ENCODE measurements around the gene ANKRD23. TPM values are rescaled to one million over a fixed set of nuclear protein-coding genes. Genes with fewer than 3 reads are reported as not detected.

Gene ANKRD23
- total RNA-seq, 2 experiments from 2014 or later: 3.3 to 4.2 TPM

GRCh38 chr2:96826546-96827278 is 17.1 kb downstream of the ANKRD23 start:
- peaks cover 6% of the 10 kb centered on the region for H3K36me3 Mint-ChIP-seq (ENCODE audit: low read depth)
- H3K9me3 Mint-ChIP-seq: no peaks in the 10 kb centered on the region
- no peaks in the 10 kb centered on the region for H3K27me3 Mint-ChIP-seq (ENCODE audit: low read depth)
- peaks cover 6% of the 10 kb centered on the region for H3K4me1 Mint-ChIP-seq (ENCODE audit: low read depth)
- no peak overlapping the region for H3K4me3 Mint-ChIP-seq
- intact Hi-C loops (cut with micrococcal nuclease): no loop called here
- no peak for DNase-seq
- CTCF ChIA-PET: interaction anchor here (1.0 kb wide), 1 partner anchor 17 kb away, joined by 3 read pairs; the partner anchor contains the start of gene ANKRD23
- H3K27ac Mint-ChIP-seq: no peak overlapping the region

GRCh38 chr2:96825057-96825456 is 18.8 kb downstream of the ANKRD23 start:
- Mint-ChIP-seq H3K27me3 (ENCODE audit: low read depth) (no peaks in the 10 kb centered on the region), H3K4me1 (ENCODE audit: low read depth) (peaks cover 23% of the 10 kb centered on the region), H3K9me3 (no peaks in the 10 kb centered on the region), H3K4me3 (no peak overlapping the region), H3K36me3 (ENCODE audit: low read depth) (peaks cover 7% of the 10 kb centered on the region), H3K27ac (no peak overlapping the region)
- CTCF ChIA-PET: interaction anchor here (0.6 kb wide), 1 partner anchor 21 kb away, joined by 3 read pairs; no protein-coding TSS in a partner anchor
- intact Hi-C loops (cut with micrococcal nuclease): no loop called here
- DNase-seq: no peak

GRCh38 chr2:96824079-96824870 is 19.5 kb downstream of the ANKRD23 start:
- H3K4me1 Mint-ChIP-seq (ENCODE audit: low read depth): peaks cover 31% of the 10 kb centered on the region
- H3K4me3 Mint-ChIP-seq: no peak overlapping the region
- CTCF ChIA-PET: no interaction called here
- H3K27ac Mint-ChIP-seq: no peak overlapping the region
- intact Hi-C loops (cut with micrococcal nuclease): no loop called here
- H3K36me3 Mint-ChIP-seq (ENCODE audit: low read depth): peaks cover 7% of the 10 kb centered on the region
- no peaks in the 10 kb centered on the region for H3K9me3 Mint-ChIP-seq
- H3K27me3 Mint-ChIP-seq (ENCODE audit: low read depth): no peaks in the 10 kb centered on the region
- DNase-seq: no peak

GRCh38 chr2:96823198-96823597 is 20.6 kb downstream of the ANKRD23 start:
- Mint-ChIP-seq H3K27ac (no peak overlapping the region), H3K36me3 (ENCODE audit: low read depth) (peaks cover 5% of the 10 kb centered on the region)

GRCh38 chr2:96822786-96823185 is 21.0 kb downstream of the ANKRD23 start:
- Mint-ChIP-seq H3K27me3 (ENCODE audit: low read depth) (no peaks in the 10 kb centered on the region), H3K36me3 (ENCODE audit: low read depth) (peaks cover 5% of the 10 kb centered on the region), H3K27ac (no peak overlapping the region), H3K4me3 (no peak overlapping the region), H3K9me3 (no peaks in the 10 kb centered on the region), H3K4me1 (ENCODE audit: low read depth) (peaks cover 46% of the 10 kb centered on the region)
- intact Hi-C loops (cut with micrococcal nuclease): no loop called here
- CTCF ChIA-PET: interaction anchor here (1.4 kb wide), 1 partner anchor 289 kb away, joined by 4 read pairs; no protein-coding TSS in a partner anchor
- no peak for DNase-seq

More at GRCh38 chr2:96823198-96823597, 20.6 kb downstream of the ANKRD23 start:
- Mint-ChIP-seq H3K27me3 (ENCODE audit: low read depth) (no peaks in the 10 kb centered on the region), H3K9me3 (no peaks in the 10 kb centered on the region), H3K4me3 (no peak overlapping the region), H3K4me1 (ENCODE audit: low read depth) (peaks cover 41% of the 10 kb centered on the region)
- intact Hi-C loops (cut with micrococcal nuclease): no loop called here
- CTCF ChIA-PET: interaction anchor here (1.4 kb wide), 1 partner anchor 289 kb away, joined by 4 read pairs; no protein-coding TSS in a partner anchor
- DNase-seq: no peak

- H3K4me1 Mint-ChIP-seq (ENCODE audit: low read depth): peaks cover 51% of the 10 kb centered on the region
- no peak overlapping the region for H3K27ac Mint-ChIP-seq
- intact Hi-C loops (cut with micrococcal nuclease): no loop called here
- no peak for DNase-seq
- H3K9me3 Mint-ChIP-seq: no peaks in the 10 kb centered on the region
- no peak overlapping the region for H3K4me3 Mint-ChIP-seq
- H3K27me3 Mint-ChIP-seq (ENCODE audit: low read depth): no peaks in the 10 kb centered on the region
- peaks cover 6% of the 10 kb centered on the region for H3K36me3 Mint-ChIP-seq (ENCODE audit: low read depth)
- CTCF ChIA-PET: interaction anchor here (0.9 to 1.7 kb wide), 5 partner anchors 18 to 92 kb away, joined by 3 to 6 read pairs (median 3); partner anchors contain the start of gene ANKRD39
Observed at GRCh38 chr2:96821113-96821675, 22.6 kb downstream of the ANKRD23 start.

- Mint-ChIP-seq H3K9me3 (no peaks in the 10 kb centered on the region), H3K4me3 (no peak overlapping the region), H3K36me3 (ENCODE audit: low read depth) (peaks cover 6% of the 10 kb centered on the region), H3K4me1 (ENCODE audit: low read depth) (peaks cover 57% of the 10 kb centered on the region), H3K27ac (no peak overlapping the region), H3K27me3 (ENCODE audit: low read depth) (no peaks in the 10 kb centered on the region)
- no peak for DNase-seq
- CTCF ChIA-PET: interaction anchor here (0.7 to 4.0 kb wide), 9 partner anchors 15 to 142 kb away, joined by 3 to 20 read pairs (median 4); partner anchors contain the start of gene ANKRD39
- intact Hi-C loops (cut with micrococcal nuclease): loop anchor here (5.0 kb wide), 2 partner anchors 142 to 498 kb away; no protein-coding TSS in a partner anchor
Observed at GRCh38 chr2:96819876-96820511, 23.8 kb downstream of the ANKRD23 start.

- no peak for DNase-seq
- Mint-ChIP-seq H3K27ac (no peak overlapping the region), H3K27me3 (ENCODE audit: low read depth) (no peaks in the 10 kb centered on the region), H3K9me3 (no peaks in the 10 kb centered on the region), H3K36me3 (ENCODE audit: low read depth) (peaks cover 6% of the 10 kb centered on the region), H3K4me1 (ENCODE audit: low read depth) (peaks cover 59% of the 10 kb centered on the region), H3K4me3 (peak overlapping the region; percentile 77)
- CTCF ChIA-PET: interaction anchor here (0.7 to 4.0 kb wide), 8 partner anchors 16 to 142 kb away, joined by 3 to 20 read pairs (median 4); partner anchors contain the start of gene ANKRD39
- intact Hi-C loops (cut with micrococcal nuclease): loop anchor here (5.0 kb wide), 2 partner anchors 143 to 497 kb away; no protein-coding TSS in a partner anchor
Observed at GRCh38 chr2:96819128-96819875, 24.5 kb downstream of the ANKRD23 start.

- H3K27ac Mint-ChIP-seq: no peak overlapping the region
- H3K4me1 Mint-ChIP-seq (ENCODE audit: low read depth): peaks cover 59% of the 10 kb centered on the region
- CTCF ChIA-PET: interaction anchor here (0.6 to 4.0 kb wide), 3 partner anchors 10 to 295 kb away, joined by 3 to 20 read pairs (median 3); partner anchors contain the start of gene ANKRD36
Observed at GRCh38 chr2:96817882-96818281, 25.9 kb downstream of the ANKRD23 start.

GRCh38 chr2:96816836-96817702 is 26.8 kb downstream of the ANKRD23 start:
- Mint-ChIP-seq H3K4me1 (ENCODE audit: low read depth) (peaks cover 59% of the 10 kb centered on the region), H3K27ac (no peak overlapping the region), H3K36me3 (ENCODE audit: low read depth) (peaks cover 6% of the 10 kb centered on the region), H3K27me3 (ENCODE audit: low read depth) (no peaks in the 10 kb centered on the region), H3K4me3 (peak overlapping the region; percentile 77), H3K9me3 (no peaks in the 10 kb centered on the region)
- CTCF ChIA-PET: interaction anchor here (1.1 to 4.0 kb wide), 3 partner anchors 14 to 134 kb away, joined by 3 to 20 read pairs (median 6); no protein-coding TSS in a partner anchor
- intact Hi-C loops (cut with micrococcal nuclease): loop anchor here (1.0 to 5.0 kb wide), 8 partner anchors 22 to 495 kb away; partner anchors contain the start of genes ANKRD36, ANKRD39, CNNM4 and KANSL3
- no peak for DNase-seq

More at GRCh38 chr2:96817882-96818281, 25.9 kb downstream of the ANKRD23 start:
- no peaks in the 10 kb centered on the region for H3K27me3 Mint-ChIP-seq (ENCODE audit: low read depth)
- peak overlapping the region; percentile 77 for H3K4me3 Mint-ChIP-seq
- DNase-seq: no peak
- intact Hi-C loops (cut with micrococcal nuclease): loop anchor here (2.0 to 5.0 kb wide), 4 partner anchors 21 to 496 kb away; partner anchors contain the start of gene ANKRD36
- H3K9me3 Mint-ChIP-seq: no peaks in the 10 kb centered on the region
- H3K36me3 Mint-ChIP-seq (ENCODE audit: low read depth): peaks cover 6% of the 10 kb centered on the region
